ENCODE results near the gene NRL. TPM values are rescaled to one million over a fixed set of nuclear protein-coding genes. Genes with fewer than 3 reads are reported as not detected.
"Not testable (repeated sequence)": the region's sequence is repeated elsewhere in the genome, so short reads cannot be mapped to it uniquely, and the experiment has no call there.

The NRL gene
- total RNA-seq, 1 experiment from 2014 or later = 1.6 TPM

DNA sequence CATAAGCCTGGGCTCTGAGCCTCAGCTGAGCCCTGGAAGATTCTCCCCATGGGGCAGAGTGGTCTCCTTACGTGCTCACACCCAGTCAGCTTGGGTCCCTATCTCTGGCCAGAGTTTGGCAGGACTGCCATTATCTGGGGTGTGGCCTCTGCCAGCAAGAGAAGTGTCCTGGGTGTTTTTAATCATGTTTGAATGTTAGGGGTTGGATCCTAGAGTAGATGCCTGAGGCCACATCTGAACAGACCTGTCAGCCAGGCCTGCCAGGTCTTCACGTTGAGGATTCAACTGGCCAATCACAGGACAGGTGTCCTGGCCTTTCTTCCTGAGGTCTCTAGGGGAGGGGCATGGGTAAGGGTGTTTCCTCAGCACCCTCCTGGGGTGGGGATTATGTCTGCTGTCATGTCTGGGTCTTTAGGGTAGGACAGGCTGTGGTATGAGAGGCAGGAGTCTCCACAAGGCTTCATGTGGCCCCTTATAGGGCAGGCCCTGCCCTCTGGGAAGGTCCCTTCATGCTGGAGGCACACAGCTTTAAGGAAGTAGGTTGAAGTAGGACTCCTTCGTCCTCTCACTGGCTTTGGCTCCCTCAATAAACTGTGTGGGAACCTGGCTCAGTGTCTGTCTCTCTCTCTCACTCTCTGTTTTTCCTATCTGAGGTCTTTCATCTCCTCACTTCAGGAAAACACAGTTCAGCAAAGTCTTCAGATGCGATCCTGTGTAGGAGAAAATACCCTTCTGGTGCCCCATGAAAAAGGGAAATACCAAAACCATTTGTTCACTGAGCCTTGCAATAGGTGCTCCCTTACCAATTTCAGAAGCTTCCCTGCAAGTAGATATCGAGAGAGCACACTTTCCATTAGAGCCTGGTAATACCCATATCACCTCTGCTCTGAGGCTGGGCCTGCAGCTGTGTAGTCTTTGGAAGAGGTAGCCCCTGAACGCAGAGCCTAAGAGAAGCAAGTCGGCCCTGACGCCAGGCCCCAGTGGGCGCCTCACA is 9.0 kb upstream of the NRL start:
- DNase-seq (ENCODE audit: low spot score) = no peak

- no peak for DNase-seq (ENCODE audit: low spot score)
Measured at GRCh38 chr14:24122898-24123297, 8.1 kb upstream of the NRL start.

DNA sequence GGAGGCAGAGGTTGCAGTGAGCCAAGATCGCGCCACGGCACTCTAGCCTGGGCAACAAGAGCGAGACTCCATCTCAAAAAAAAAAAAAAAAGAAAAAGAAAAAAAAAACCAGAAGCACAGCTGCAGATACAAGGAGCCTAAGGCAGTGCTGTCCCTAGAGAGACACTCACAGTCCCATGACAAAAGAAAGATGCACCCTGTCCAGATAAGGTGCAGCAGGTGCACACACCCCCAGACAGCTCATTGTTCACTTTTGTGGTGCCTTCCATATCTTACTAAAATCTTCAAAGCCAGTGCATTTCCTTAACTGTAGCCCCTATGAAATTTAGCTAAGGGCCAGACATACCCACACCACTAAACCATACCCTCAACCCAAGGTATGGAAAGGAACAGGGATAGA is 7.7 kb upstream of the NRL start:
- DNase-seq (ENCODE audit: low spot score) = no peak

DNA sequence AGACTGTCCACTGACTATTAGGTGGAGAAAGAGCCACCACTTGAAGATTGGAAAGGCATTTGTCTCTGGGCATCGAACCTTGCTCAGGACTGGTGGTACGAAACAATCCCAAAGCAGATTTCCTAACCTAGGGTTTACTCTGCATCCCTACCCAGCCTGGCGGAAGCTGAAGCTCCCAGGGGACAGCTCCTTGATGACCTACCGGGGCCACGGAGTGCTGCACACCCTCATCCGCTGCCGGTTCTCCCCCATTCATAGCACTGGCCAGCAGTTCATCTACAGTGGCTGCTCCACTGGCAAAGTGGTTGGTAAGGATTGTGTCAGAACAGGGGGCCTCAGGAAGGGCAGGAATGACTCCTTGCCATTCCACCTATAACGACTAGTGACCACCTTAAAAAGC is 6.5 kb upstream of the NRL start:
- DNase-seq (ENCODE audit: low spot score) = no peak

DNA sequence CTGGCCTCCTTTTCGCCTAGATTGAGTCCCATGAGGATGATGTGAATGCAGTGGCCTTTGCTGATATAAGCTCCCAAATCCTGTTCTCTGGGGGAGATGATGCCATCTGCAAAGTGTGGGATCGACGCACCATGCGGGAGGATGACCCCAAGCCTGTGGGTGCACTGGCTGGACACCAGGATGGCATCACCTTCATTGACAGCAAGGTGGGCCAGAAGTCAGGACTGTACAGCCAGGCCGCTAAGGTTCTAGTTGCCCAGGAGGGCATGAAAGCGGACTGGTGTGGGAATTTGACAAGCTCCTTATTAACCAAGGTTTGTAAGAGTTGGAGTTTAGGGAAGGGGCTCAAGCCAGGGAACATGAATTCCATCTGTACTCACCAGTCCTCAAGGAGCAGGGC is 4.9 kb upstream of the NRL start:
- DNase-seq (ENCODE audit: low spot score) = no peak

- no peak for DNase-seq (ENCODE audit: low spot score)
Measured at GRCh38 chr14:24117179-24117578, 2.4 kb upstream of the NRL start.

DNA sequence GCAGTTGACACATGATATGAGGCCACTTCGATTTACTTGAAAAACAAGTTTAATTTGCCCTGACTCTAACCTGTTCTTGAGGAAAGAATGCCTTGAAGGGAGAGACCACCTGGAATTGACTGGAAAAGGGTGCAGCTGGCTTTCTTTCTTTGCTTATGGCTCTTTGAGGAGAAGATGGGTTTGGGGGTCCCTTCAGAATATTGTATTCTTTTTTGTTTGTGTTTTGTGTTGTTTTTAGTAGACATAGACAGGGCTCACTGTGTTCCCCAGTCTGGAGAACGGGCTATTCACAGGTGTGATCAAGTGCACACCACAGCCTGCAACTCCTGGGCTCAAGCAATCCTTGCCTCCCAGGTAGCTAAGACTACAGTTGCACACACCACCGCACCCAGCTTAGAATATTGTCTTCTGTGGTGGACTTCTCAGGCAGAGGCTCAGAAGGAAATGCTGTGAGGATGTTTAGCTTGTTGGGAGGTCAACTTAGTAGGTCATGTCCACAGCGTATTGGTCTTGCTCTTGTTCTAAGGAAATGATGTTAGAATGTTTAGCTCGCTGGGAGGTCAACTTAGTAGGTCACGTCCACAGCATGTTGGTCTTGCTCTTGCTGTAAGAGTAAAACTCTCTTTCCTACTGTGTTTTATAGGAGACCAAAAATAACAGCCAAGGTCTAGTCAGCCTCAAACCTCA is 1.5 kb upstream of the NRL start:
- no peak for DNase-seq (ENCODE audit: low spot score)

DNA sequence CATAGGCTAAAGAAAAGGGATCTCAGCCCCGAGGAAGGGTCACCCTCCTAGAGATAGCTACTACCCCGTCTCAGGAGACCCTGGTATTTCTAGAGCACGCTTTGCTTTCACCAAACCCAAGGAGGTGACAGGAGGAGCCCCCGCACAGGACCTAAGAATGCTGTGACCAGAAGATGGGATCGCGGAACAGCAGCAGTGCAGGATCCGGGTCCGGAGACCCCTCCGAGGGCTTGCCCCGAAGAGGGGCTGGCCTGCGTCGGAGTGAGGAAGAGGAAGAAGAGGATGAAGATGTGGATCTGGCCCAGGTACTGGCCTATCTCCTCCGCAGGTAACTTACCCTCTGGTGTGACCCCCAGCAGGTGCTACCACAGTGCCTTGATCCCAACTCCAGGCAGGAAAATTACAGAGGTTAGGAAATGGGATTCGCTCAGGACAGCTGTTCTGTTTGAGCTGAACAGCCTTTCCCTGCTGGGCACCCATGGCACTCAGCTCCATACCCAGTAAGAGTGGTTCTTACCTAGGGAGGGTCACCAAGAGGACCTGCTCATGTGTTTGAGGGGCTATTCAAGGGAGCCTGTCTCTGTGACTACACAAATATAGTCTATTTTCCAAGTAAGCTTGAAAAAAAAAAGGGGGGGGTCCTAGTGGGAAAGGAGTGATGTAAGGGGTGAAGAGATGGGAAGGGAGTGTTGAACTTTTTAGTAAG is 826 bp upstream of the NRL start:
- no peak for DNase-seq (ENCODE audit: low spot score)

GRCh38 chr14:24113801-24114531 is 783 bp downstream of the NRL start:
- DNase-seq (ENCODE audit: low spot score) = peak; percentile 86

DNA sequence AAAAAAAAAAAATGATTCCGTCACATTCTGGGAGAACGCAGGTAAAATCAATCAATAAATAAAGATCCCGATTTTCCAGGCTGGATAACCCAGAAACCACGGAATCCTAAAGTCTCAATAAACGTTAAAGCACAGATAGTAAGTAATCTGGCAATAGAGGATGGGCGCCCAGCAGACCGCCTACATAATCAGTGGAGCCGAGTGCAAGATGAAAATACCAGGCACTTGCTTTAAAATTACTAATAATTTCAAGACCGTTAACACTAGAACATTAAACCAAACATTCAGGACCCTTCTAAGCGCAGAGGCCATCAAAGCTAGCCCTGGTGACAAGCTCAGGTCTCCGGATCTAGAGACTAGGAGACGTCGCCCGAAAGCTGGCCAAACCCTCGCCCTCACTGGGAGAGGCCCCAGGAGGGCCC is 1.4 kb downstream of the NRL start:
- no peak for DNase-seq (ENCODE audit: low spot score)

DNA sequence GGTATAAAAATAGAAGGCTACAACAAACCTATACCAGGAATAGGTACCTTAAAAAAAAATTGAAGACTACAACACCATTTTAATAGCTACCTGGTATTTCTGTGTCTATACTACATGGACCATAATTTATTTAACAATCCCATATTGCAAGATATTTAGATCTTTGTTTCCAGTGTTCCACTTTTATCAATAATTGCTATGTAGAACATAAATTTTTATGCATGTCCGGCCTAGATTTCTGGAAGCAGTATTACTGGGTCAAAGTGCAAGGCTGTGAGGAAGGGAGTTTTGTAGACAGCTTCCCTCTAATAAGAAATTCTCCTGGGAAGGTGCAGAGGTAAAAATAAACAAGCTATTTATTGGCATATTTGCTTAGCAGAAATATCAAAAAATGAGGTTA is 4.2 kb downstream of the NRL start:
- DNase-seq (ENCODE audit: low spot score) = no peak

DNA sequence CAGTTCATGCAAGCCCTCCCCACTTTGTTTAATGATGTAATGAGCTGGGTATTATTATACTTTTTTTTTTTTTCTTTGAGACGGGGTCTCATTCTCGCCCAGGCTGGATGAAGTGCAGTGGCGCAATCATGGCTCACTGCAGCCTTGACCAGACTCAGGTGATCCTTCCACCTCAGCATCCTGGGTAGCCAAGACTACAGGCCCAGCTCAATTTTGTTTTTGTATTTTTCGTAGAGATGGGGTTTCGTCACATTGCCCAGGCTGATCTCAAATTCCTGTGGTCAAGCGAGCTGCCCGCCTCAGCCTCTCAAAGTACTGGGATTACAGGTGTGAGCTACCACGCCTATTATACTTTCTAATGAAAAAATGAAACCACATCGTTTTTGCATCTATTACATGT is 4.7 kb downstream of the NRL start:
- DNase-seq (ENCODE audit: low spot score) = no peak

DNA sequence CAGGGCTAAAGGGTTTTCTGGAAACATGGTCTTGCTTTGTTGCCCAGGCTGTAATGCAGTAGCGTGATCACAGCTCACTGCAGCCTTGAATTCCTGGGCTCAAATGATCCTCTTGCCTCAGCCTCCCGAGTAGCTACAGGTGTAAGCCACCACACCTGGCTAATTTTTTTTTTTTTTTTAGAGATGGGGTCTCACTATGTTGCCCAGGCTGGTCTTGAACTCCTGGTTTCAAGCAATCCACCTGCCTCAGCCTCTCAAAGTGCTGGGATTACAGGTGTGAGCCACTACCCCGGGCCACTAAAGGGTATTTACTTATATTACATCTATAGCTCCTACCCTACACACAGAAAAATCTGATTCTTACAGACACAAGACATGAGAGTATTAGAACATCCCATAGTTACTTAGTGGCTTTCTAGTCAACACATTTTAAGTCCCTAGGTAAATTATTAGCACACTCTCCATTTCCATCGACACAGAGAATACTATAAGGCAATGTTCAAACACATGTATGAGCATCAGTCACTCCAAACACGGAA is 6.3 kb downstream of the NRL start:
- no peak for DNase-seq (ENCODE audit: low spot score)

DNA sequence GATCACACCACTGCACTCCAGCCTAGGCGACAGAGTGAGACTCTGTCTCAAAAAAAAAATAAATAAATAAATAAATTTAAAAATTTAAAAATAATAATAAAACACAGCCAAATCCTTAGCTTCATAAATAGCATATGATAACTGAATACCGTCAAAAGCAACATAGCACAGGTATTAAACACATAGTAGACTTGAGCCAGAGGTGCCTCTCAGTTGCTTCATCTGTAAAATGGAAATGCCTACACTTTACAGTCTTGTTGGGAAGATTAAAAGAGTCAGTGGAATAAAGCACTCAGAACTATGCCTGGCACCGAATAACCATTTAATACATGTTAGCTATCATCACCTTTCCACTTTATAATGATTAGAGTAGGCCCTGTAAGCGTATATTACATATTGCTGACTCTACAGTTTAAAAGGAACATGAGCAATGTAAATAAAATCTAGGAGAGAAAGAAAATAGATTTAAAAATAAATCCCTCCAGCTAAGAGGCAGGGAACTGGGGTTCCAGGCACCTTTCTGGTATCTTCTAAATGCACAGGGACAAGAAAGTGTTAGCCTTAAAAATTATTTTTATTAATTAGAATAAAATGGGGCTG is 8.0 kb downstream of the NRL start:
- no peak for DNase-seq (ENCODE audit: low spot score)

DNA sequence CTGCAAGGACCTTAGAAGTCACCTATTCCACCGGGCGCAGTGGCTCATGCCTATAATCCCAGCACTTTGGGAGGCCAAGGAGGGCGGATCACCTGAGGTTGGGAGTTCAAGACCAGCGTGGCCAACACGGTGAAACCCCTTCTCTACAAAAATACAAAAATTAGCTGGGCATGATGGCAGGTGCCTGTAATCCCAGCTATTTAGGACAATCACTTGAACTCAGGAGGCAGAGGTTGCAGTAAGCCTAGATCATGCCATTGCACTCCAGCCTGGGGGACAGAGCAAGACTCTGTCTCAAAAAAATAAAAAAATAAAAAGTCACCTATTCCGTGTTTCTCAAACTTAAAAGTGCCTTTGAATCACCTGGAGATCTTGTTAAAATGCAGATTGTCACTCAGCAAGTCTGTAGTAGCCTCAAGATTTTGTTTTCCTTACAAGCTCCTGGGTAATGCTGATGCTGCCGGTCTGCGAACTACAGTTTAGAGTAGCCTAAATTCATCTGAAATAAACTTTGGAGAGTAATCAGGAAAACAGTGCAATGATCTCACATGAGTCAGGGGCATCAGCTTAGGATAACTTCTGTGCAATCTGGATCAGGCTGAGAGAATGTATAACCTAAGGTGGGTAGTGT is 9.0 kb downstream of the NRL start:
- not testable (repeated sequence) for DNase-seq (ENCODE audit: low spot score)

GRCh38 chr14:24103451-24103850 is 11.3 kb downstream of the NRL start:
- DNase-seq (ENCODE audit: low spot score) = no peak

DNA sequence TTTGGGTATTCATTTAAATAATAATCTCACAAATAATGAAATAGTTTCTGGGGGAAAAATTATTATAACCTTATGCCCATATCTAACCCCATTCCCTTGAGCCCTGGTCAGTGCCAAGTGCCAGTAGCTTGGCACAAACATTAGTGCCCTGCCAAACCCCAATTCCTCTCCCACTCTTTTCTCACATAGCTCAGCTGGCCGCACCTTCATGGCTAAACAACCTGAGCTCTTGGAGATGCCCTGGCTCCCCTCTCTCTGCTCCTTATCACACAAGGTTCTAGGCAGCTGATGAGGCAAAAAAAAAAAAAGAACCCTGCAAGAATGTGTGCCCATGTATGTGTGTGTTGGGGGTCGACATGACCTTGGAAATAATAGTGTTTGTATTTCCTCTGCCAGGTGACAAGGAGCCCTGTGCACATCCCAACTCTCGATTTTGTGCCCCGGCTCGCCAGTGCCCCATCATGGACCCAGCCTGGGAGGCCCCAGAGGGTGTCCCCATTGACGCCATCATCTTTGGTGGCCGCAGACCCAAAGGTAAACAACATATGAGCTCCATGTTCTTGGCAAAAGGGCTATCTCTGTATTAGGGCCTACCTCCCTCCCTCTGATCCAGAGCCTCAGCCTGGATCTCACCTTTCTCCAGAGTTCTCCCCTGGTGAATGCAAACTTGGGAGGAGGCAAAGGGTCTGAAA is 12.2 kb downstream of the NRL start:
- DNase-seq (ENCODE audit: low spot score) = no peak

DNA sequence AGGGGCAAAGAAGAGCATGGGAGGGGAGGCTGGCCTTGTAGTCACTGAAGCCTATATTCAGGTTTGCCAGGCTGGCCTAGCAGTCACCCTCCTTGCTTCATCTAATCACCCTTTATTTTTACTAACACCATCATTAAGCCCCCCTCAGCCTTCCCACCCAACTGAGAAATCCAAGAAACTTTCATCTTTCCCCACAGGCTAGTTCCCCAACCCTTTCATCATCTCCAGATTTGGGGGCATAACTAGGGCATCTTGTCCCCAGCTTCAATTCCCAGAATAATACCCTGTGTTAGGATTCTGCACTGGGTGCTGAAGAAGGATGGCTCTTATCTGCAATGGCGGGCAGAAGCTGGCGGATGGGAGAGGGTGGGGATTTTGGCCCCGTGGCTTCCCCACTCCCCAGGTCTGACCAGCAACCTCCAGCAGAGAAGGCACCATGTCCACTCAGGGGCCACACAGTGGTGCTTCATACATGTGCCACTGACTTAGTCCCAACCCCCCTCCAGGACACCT is 13.7 kb downstream of the NRL start:
- no peak for DNase-seq (ENCODE audit: low spot score)

- DNase-seq (ENCODE audit: low spot score) = no peak
Measured at GRCh38 chr14:24100197-24100981, 14.4 kb downstream of the NRL start.

Data from H4 (cell line).